HepG2 (cell line): ENCODE measurements around the gene EZH2. TPM values are rescaled to one million over a fixed set of nuclear protein-coding genes. Genes with fewer than 3 reads are reported as not detected.

Experiments
- AGO2 ChIP-seq: fragments of 200-400 bp; formaldehyde crosslinking; optimal IDR thresholded peaks from 2 replicates; pipeline ENCODE3; 2017; ENCODE audit warnings: mild to moderate bottlenecking, low read depth, low read length, moderate library complexity
- CBX2 ChIP-seq, 2 experiments: fragments of 200-600 bp in 1 of 2; sonication (generic); formaldehyde crosslinking in 1 of 2; IDR thresholded peaks; 2 replicates each; pipeline versions ENCODE4 v1.7.0 to v1.8.1; 2018 to 2022; ENCODE audit warnings: low read depth in 2 of 2, low read length in 1 of 2, mild to moderate bottlenecking in 1 of 2, missing genetic modification reagents in 1 of 2
- DMAP1 ChIP-seq: IDR thresholded peaks from 2 replicates; pipeline ENCODE4 v1.6.1; 2016
- ELF3 ChIP-seq: IDR thresholded peaks from 2 replicates; pipeline ENCODE4 v1.6.1; 2016; ENCODE audit warnings: missing genetic modification reagents, missing compliant biosample characterization
- HDAC1 ChIP-seq: sonication (generic); formaldehyde crosslinking; IDR thresholded peaks from 2 replicates; pipeline ENCODE4 v1.5.1; 2020; ENCODE audit warnings: mild to moderate bottlenecking, missing genetic modification reagents
- HOXA3 ChIP-seq: sonication (generic); formaldehyde crosslinking; IDR thresholded peaks from 2 replicates; pipeline ENCODE4 v1.5.0; 2020; ENCODE audit warnings: missing genetic modification reagents
- SMAD9 ChIP-seq: sonication (generic); formaldehyde crosslinking; IDR thresholded peaks from 2 replicates; pipeline ENCODE4 v1.5.1; 2020; ENCODE audit warnings: mild to moderate bottlenecking, missing genetic modification reagents
- THAP11 ChIP-seq: IDR thresholded peaks from 2 replicates; pipeline ENCODE4 v1.6.1; 2016; ENCODE audit warnings: missing biosample characterization, missing genetic modification reagents
- ZFY ChIP-seq: sonication (generic); formaldehyde crosslinking; IDR thresholded peaks from 2 replicates; pipeline ENCODE4 v1.4.0; 2020; ENCODE audit warnings: missing genetic modification reagents
- ZNF17 ChIP-seq: sonication (generic); formaldehyde crosslinking; IDR thresholded peaks from 2 replicates; pipeline ENCODE4 v1.5.0; 2020; ENCODE audit warnings: mild to moderate bottlenecking, missing genetic modification reagents
- ZNF772 ChIP-seq: sonication (generic); formaldehyde crosslinking; IDR thresholded peaks from 2 replicates; pipeline ENCODE4 v1.5.0; 2020; ENCODE audit warnings: mild to moderate bottlenecking, missing genetic modification reagents
- ZSCAN29 ChIP-seq: sonication (generic); formaldehyde crosslinking; conservative IDR thresholded peaks from 2 replicates; pipeline ENCODE4 v1.4.0; 2020; ENCODE audit warnings: mild to moderate bottlenecking, missing genetic modification reagents
- polyA plus RNA-seq, 8 experiments: library from polyadenylated mRNA; depleted of rRNA in 3 of 8; stranded (reverse) in 7 of 8; unstranded in 1 of 8; fragments of >200 nt; fragmentation: Illumina TruSeq in 4 of 8; extraction: Trizol in 4 of 8; gene quantifications; 2 replicates each; pipeline versions ENCODE4 v1.2.1 to v1.2.3, GENCODE V29; 2011 to 2016; ENCODE audit warnings: low read depth in 4 of 8, missing spikeins in 1 of 8, mixed read lengths in 1 of 8; ENCODE audit not compliant: insufficient read depth in 1 of 8
- total RNA-seq, 5 experiments: library from RNA; depleted of rRNA; stranded (reverse); fragments of >200 nt; fragmentation: Illumina TruSeq; extraction: Trizol; gene quantifications; 2 replicates each; pipeline ENCODE4 v1.2.3, GENCODE V29; 2016; ENCODE audit warnings: low read depth in 1 of 5
- TF ChIP-seq, protein P1 (sequence below): sonication (generic); formaldehyde crosslinking; IDR thresholded peaks from 2 replicates; pipeline ENCODE4 v1.9.0; 2021; ENCODE audit warnings: mild to moderate bottlenecking, missing genetic modification reagents
- TF ChIP-seq, protein P2 (sequence below): sonication (generic); formaldehyde crosslinking; conservative IDR thresholded peaks from 2 replicates; pipeline ENCODE4 v1.4.0; 2020; ENCODE audit warnings: missing genetic modification reagents
- TF ChIP-seq, protein P3 (sequence below): sonication (generic); formaldehyde crosslinking; IDR thresholded peaks from 2 replicates; pipeline ENCODE4 v1.5.1; 2020; ENCODE audit warnings: missing genetic modification reagents, mild to moderate bottlenecking, borderline replicate concordance
- TF ChIP-seq, protein P4 (sequence below): sonication (generic); formaldehyde crosslinking; IDR thresholded peaks from 2 replicates; pipeline ENCODE4 v1.4.0; 2020; ENCODE audit warnings: mild to moderate bottlenecking, missing genetic modification reagents

Gene EZH2
- total and polyA plus RNA-seq, 2 of the 13 experiments (the other 11 are each of a cell fraction or from before 2014, with no cell fraction given), result 26.0 to 34.3 TPM

GRCh38 chr7:148883266-148884048 lies 634 bp downstream of the EZH2 start (continued):
- TF ChIP-seq, protein P1, sequence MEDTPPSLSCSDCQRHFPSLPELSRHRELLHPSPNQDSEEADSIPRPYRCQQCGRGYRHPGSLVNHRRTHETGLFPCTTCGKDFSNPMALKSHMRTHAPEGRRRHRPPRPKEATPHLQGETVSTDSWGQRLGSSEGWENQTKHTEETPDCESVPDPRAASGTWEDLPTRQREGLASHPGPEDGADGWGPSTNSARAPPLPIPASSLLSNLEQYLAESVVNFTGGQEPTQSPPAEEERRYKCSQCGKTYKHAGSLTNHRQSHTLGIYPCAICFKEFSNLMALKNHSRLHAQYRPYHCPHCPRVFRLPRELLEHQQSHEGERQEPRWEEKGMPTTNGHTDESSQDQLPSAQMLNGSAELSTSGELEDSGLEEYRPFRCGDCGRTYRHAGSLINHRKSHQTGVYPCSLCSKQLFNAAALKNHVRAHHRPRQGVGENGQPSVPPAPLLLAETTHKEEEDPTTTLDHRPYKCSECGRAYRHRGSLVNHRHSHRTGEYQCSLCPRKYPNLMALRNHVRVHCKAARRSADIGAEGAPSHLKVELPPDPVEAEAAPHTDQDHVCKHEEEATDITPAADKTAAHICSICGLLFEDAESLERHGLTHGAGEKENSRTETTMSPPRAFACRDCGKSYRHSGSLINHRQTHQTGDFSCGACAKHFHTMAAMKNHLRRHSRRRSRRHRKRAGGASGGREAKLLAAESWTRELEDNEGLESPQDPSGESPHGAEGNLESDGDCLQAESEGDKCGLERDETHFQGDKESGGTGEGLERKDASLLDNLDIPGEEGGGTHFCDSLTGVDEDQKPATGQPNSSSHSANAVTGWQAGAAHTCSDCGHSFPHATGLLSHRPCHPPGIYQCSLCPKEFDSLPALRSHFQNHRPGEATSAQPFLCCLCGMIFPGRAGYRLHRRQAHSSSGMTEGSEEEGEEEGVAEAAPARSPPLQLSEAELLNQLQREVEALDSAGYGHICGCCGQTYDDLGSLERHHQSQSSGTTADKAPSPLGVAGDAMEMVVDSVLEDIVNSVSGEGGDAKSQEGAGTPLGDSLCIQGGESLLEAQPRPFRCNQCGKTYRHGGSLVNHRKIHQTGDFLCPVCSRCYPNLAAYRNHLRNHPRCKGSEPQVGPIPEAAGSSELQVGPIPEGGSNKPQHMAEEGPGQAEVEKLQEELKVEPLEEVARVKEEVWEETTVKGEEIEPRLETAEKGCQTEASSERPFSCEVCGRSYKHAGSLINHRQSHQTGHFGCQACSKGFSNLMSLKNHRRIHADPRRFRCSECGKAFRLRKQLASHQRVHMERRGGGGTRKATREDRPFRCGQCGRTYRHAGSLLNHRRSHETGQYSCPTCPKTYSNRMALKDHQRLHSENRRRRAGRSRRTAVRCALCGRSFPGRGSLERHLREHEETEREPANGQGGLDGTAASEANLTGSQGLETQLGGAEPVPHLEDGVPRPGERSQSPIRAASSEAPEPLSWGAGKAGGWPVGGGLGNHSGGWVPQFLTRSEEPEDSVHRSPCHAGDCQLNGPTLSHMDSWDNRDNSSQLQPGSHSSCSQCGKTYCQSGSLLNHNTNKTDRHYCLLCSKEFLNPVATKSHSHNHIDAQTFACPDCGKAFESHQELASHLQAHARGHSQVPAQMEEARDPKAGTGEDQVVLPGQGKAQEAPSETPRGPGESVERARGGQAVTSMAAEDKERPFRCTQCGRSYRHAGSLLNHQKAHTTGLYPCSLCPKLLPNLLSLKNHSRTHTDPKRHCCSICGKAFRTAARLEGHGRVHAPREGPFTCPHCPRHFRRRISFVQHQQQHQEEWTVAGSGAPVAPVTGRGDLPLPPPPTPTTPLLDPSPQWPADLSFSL (CRISPR knock-in tag), result no peak
- TF ChIP-seq ELF3 (no peak), ZNF772 (CRISPR knock-in tag) (no peak), HDAC1 (CRISPR knock-in tag) (peak; percentile 26; the same call in 1 of the 2 replicates), THAP11 (CRISPR knock-in tag) (no peak), DMAP1 (CRISPR knock-in tag) (0 out of 2 replicates have a peak, but pooled peaks have one; percentile 32), CBX2 (IDR thresholded peaks at IDR 0.05; ENCODE audit: low read depth, low read length) (no peak), CBX2 (CRISPR knock-in tag; IDR thresholded peaks at IDR 0.05; ENCODE audit: low read depth) (no peak), HOXA3 (CRISPR knock-in tag) (0 out of 2 replicates have a peak, but pooled peaks have one; percentile 19), AGO2 (peak; percentile 51), ZFY (peak; percentile 23; the same call in 1 of the 2 replicates), SMAD9 (no peak), ZNF17 (no peak), ZSCAN29 (no peak)
- TF ChIP-seq, protein P2, sequence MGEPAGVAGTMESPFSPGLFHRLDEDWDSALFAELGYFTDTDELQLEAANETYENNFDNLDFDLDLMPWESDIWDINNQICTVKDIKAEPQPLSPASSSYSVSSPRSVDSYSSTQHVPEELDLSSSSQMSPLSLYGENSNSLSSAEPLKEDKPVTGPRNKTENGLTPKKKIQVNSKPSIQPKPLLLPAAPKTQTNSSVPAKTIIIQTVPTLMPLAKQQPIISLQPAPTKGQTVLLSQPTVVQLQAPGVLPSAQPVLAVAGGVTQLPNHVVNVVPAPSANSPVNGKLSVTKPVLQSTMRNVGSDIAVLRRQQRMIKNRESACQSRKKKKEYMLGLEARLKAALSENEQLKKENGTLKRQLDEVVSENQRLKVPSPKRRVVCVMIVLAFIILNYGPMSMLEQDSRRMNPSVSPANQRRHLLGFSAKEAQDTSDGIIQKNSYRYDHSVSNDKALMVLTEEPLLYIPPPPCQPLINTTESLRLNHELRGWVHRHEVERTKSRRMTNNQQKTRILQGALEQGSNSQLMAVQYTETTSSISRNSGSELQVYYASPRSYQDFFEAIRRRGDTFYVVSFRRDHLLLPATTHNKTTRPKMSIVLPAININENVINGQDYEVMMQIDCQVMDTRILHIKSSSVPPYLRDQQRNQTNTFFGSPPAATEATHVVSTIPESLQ (CRISPR knock-in tag), result no peak
- TF ChIP-seq, protein P3, sequence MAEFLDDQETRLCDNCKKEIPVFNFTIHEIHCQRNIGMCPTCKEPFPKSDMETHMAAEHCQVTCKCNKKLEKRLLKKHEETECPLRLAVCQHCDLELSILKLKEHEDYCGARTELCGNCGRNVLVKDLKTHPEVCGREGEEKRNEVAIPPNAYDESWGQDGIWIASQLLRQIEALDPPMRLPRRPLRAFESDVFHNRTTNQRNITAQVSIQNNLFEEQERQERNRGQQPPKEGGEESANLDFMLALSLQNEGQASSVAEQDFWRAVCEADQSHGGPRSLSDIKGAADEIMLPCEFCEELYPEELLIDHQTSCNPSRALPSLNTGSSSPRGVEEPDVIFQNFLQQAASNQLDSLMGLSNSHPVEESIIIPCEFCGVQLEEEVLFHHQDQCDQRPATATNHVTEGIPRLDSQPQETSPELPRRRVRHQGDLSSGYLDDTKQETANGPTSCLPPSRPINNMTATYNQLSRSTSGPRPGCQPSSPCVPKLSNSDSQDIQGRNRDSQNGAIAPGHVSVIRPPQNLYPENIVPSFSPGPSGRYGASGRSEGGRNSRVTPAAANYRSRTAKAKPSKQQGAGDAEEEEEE (CRISPR knock-in tag), result no peak
- TF ChIP-seq, protein P4, sequence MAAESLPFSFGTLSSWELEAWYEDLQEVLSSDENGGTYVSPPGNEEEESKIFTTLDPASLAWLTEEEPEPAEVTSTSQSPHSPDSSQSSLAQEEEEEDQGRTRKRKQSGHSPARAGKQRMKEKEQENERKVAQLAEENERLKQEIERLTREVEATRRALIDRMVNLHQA, result no peak
